ENCODE data around the gene PLEKHM2. TPM values are rescaled to one million over a fixed set of nuclear protein-coding genes. Genes with fewer than 3 reads are reported as not detected.

PLEKHM2 gene
- total RNA-seq, 1 experiment from 2014 or later = 41.8 TPM

- no peaks in the 10 kb centered on the region for H3K4me1 ChIP-seq (ENCODE audit: low read length)
- H3K4me3 ChIP-seq (ENCODE audit: low read length) = no peak overlapping the region
- H3K36me3 ChIP-seq (ENCODE audit: insufficient read depth, low read length) = no peaks in the 10 kb centered on the region
- no peak overlapping the region for H2AFZ ChIP-seq (ENCODE audit: low read length)
- H3K27me3 ChIP-seq (ENCODE audit: low read length) = no peaks in the 10 kb centered on the region
- no peaks in the 10 kb centered on the region for H4K20me1 ChIP-seq (ENCODE audit: insufficient read depth, low read depth, low read length)
- H3K9me3 ChIP-seq (ENCODE audit: low read length) = no peaks in the 10 kb centered on the region
- H3K9ac ChIP-seq (ENCODE audit: low read length) = no peak overlapping the region
- no peaks in the 10 kb centered on the region for H3K9me2 ChIP-seq (replicated peaks; ENCODE audit: insufficient read depth, low read length)
- DNase-seq = no peak
- no peak overlapping the region for H3K4me2 ChIP-seq (ENCODE audit: low read depth, low read length, poor library complexity, severe bottlenecking)
- H3K79me2 ChIP-seq (ENCODE audit: low read length) = no peaks in the 10 kb centered on the region
- H3K27ac ChIP-seq (ENCODE audit: low read length) = no peak overlapping the region
Observed at GRCh38 chr1:15737324-15738319, 53.5 kb downstream of the PLEKHM2 start.

GRCh38 chr1:15738416-15739113 lies 54.4 kb downstream of the PLEKHM2 start:
- no peak overlapping the region for H3K27ac ChIP-seq (ENCODE audit: low read length)
- no peak overlapping the region for H2AFZ ChIP-seq (ENCODE audit: low read length)
- H3K9me3 ChIP-seq (ENCODE audit: low read length) = no peaks in the 10 kb centered on the region
- H3K36me3 ChIP-seq (ENCODE audit: insufficient read depth, low read length) = no peaks in the 10 kb centered on the region
- no peaks in the 10 kb centered on the region for H4K20me1 ChIP-seq (ENCODE audit: insufficient read depth, low read depth, low read length)
- H3K9me2 ChIP-seq (replicated peaks; ENCODE audit: insufficient read depth, low read length) = no peaks in the 10 kb centered on the region
- H3K4me3 ChIP-seq (ENCODE audit: low read length) = no peak overlapping the region
- H3K4me1 ChIP-seq (ENCODE audit: low read length) = no peaks in the 10 kb centered on the region
- no peak overlapping the region for H3K4me2 ChIP-seq (ENCODE audit: low read depth, low read length, poor library complexity, severe bottlenecking)
- no peak overlapping the region for H3K9ac ChIP-seq (ENCODE audit: low read length)
- no peaks in the 10 kb centered on the region for H3K27me3 ChIP-seq (ENCODE audit: low read length)
- no peaks in the 10 kb centered on the region for H3K79me2 ChIP-seq (ENCODE audit: low read length)
- no peak for DNase-seq

GRCh38 chr1:15739259-15739658 lies 55.1 kb downstream of the PLEKHM2 start:
- Histone ChIP-seq H3K4me3 (ENCODE audit: low read length) (no peak overlapping the region), H3K4me2 (ENCODE audit: low read depth, low read length, poor library complexity, severe bottlenecking) (no peak overlapping the region), H3K36me3 (ENCODE audit: insufficient read depth, low read length) (no peaks in the 10 kb centered on the region), H3K4me1 (ENCODE audit: low read length) (no peaks in the 10 kb centered on the region), H3K27me3 (ENCODE audit: low read length) (no peaks in the 10 kb centered on the region), H3K9ac (ENCODE audit: low read length) (no peak overlapping the region), H3K79me2 (ENCODE audit: low read length) (no peaks in the 10 kb centered on the region), H3K27ac (ENCODE audit: low read length) (no peak overlapping the region), H4K20me1 (ENCODE audit: insufficient read depth, low read depth, low read length) (no peaks in the 10 kb centered on the region), H2AFZ (ENCODE audit: low read length) (no peak overlapping the region), H3K9me3 (ENCODE audit: low read length) (no peaks in the 10 kb centered on the region), H3K9me2 (replicated peaks; ENCODE audit: insufficient read depth, low read length) (no peaks in the 10 kb centered on the region)
- DNase-seq = no peak

DNA sequence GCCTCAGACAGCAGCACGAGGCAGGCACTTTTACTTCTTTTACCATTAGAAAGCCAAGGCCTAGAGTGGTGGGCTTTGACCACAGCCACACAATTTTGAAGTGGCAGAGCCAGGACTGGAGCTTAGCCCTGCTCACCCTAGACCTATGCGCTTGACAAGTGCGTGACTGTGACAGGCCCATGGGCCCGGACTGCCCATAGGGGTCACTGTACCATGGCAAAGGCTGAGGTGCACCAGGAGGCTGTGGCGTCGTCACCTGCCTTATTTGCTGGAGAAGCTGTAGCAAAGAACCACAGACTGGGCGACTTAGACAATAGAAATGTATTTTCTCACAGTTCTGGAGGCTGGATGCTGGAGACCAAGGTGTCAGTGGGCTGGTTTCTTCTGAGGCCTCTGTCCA lies 55.6 kb downstream of the PLEKHM2 start:
- no peaks in the 10 kb centered on the region for H3K4me1 ChIP-seq (ENCODE audit: low read length)
- H2AFZ ChIP-seq (ENCODE audit: low read length) = no peak overlapping the region
- H3K27ac ChIP-seq (ENCODE audit: low read length) = no peak overlapping the region
- H3K79me2 ChIP-seq (ENCODE audit: low read length) = no peaks in the 10 kb centered on the region
- H3K27me3 ChIP-seq (ENCODE audit: low read length) = no peaks in the 10 kb centered on the region
- peak; percentile 50 for DNase-seq
- H3K4me3 ChIP-seq (ENCODE audit: low read length) = no peak overlapping the region
- no peaks in the 10 kb centered on the region for H3K36me3 ChIP-seq (ENCODE audit: insufficient read depth, low read length)
- no peaks in the 10 kb centered on the region for H4K20me1 ChIP-seq (ENCODE audit: insufficient read depth, low read depth, low read length)
- no peaks in the 10 kb centered on the region for H3K9me3 ChIP-seq (ENCODE audit: low read length)
- no peak overlapping the region for H3K4me2 ChIP-seq (ENCODE audit: low read depth, low read length, poor library complexity, severe bottlenecking)
- no peaks in the 10 kb centered on the region for H3K9me2 ChIP-seq (replicated peaks; ENCODE audit: insufficient read depth, low read length)
- H3K9ac ChIP-seq (ENCODE audit: low read length) = no peak overlapping the region

- no peak overlapping the region for H3K4me2 ChIP-seq (ENCODE audit: low read depth, low read length, poor library complexity, severe bottlenecking)
- H3K9ac ChIP-seq (ENCODE audit: low read length) = no peak overlapping the region
- no peak overlapping the region for H2AFZ ChIP-seq (ENCODE audit: low read length)
Observed at GRCh38 chr1:15740924-15741850, 57.1 kb downstream of the PLEKHM2 start.

GRCh38 chr1:15742339-15742801 lies 58.2 kb downstream of the PLEKHM2 start, which contains the start of gene TMEM82:
TMEM82 (plus strand) TSS chr1:15742499; CDS start chr1:15742560, 61 bp downstream.
- DNase-seq = no peak
- H3K9me2 ChIP-seq (replicated peaks; ENCODE audit: insufficient read depth, low read length) = no peaks in the 10 kb centered on the region
- no peak within 1 kb of the TSS for H3K4me2 ChIP-seq (ENCODE audit: low read depth, low read length, poor library complexity, severe bottlenecking)
- no peak within 1 kb of the TSS for H3K9ac ChIP-seq (ENCODE audit: low read length)
- no peak within 1 kb of the TSS for H3K4me3 ChIP-seq (ENCODE audit: low read length)
- H2AFZ ChIP-seq (ENCODE audit: low read length) = no peak within 1 kb of the TSS
- H4K20me1 ChIP-seq (ENCODE audit: insufficient read depth, low read depth, low read length) = no peaks in the 10 kb centered on the region
- H3K27ac ChIP-seq (ENCODE audit: low read length) = no peak within 1 kb of the TSS
- no peaks in the 10 kb centered on the region for H3K9me3 ChIP-seq (ENCODE audit: low read length)
- H3K27me3 ChIP-seq (ENCODE audit: low read length) = no peaks in the 10 kb centered on the region
- no peaks in the 10 kb centered on the region for H3K4me1 ChIP-seq (ENCODE audit: low read length)
- no peaks in the 10 kb centered on the region for H3K36me3 ChIP-seq (ENCODE audit: insufficient read depth, low read length)
- H3K79me2 ChIP-seq (ENCODE audit: low read length) = no peaks in the 10 kb centered on the region

More at GRCh38 chr1:15740924-15741850, 57.1 kb downstream of the PLEKHM2 start:
- H3K4me1 ChIP-seq (ENCODE audit: low read length) = no peaks in the 10 kb centered on the region
- H3K27me3 ChIP-seq (ENCODE audit: low read length) = no peaks in the 10 kb centered on the region
- no peaks in the 10 kb centered on the region for H3K9me2 ChIP-seq (replicated peaks; ENCODE audit: insufficient read depth, low read length)
- H3K79me2 ChIP-seq (ENCODE audit: low read length) = no peaks in the 10 kb centered on the region
- no peak overlapping the region for H3K4me3 ChIP-seq (ENCODE audit: low read length)
- no peaks in the 10 kb centered on the region for H3K9me3 ChIP-seq (ENCODE audit: low read length)
- H3K36me3 ChIP-seq (ENCODE audit: insufficient read depth, low read length) = no peaks in the 10 kb centered on the region
- DNase-seq = peak; percentile 88
- no peaks in the 10 kb centered on the region for H4K20me1 ChIP-seq (ENCODE audit: insufficient read depth, low read depth, low read length)
- no peak overlapping the region for H3K27ac ChIP-seq (ENCODE audit: low read length)

DNA sequence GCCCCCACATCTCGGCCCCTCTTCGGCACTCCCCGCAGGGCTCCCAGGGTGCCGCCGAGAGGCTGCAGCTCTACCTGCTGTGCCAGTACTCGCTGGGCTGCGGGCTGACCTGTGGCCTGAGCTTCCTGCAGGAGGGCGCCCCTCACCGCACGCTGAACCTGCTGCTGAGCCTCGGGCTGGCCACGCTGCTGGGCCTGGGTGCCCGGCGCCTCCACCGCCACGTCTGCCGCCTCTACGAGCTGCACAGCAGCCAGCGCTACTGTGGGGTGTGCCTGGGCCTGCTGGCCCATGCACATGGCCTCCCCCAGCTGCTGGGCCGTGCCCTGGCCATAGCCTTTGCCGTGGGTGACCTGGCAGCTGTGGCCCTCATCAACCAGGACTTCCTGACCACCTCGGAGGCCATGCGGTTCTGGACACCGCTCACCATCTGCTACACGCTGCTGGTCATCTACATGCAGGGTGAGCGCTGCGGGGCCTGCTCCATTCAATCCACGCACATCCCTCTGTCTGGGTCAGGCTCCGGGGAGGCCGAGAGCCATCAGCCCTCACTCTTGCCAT lies 60.1 kb downstream of the PLEKHM2 start:
- H3K36me3 ChIP-seq (ENCODE audit: insufficient read depth, low read length) = no peaks in the 10 kb centered on the region
- H3K9me2 ChIP-seq (replicated peaks; ENCODE audit: insufficient read depth, low read length) = no peaks in the 10 kb centered on the region
- H3K4me3 ChIP-seq (ENCODE audit: low read length) = no peak overlapping the region
- no peak overlapping the region for H2AFZ ChIP-seq (ENCODE audit: low read length)
- H3K27me3 ChIP-seq (ENCODE audit: low read length) = no peaks in the 10 kb centered on the region
- no peak overlapping the region for H3K4me2 ChIP-seq (ENCODE audit: low read depth, low read length, poor library complexity, severe bottlenecking)
- H3K9me3 ChIP-seq (ENCODE audit: low read length) = no peaks in the 10 kb centered on the region
- H4K20me1 ChIP-seq (ENCODE audit: insufficient read depth, low read depth, low read length) = no peaks in the 10 kb centered on the region
- no peak for DNase-seq
- H3K9ac ChIP-seq (ENCODE audit: low read length) = no peak overlapping the region
- H3K4me1 ChIP-seq (ENCODE audit: low read length) = no peaks in the 10 kb centered on the region
- no peak overlapping the region for H3K27ac ChIP-seq (ENCODE audit: low read length)
- no peaks in the 10 kb centered on the region for H3K79me2 ChIP-seq (ENCODE audit: low read length)

All from Karpas-422 (cell line).